HG03064 (cell line): ENCODE data around the gene ACADL.
"Not testable (repeated sequence)": the region's sequence is repeated elsewhere in the genome, so short reads cannot be mapped to it uniquely, and the experiment has no call there.

Source experiments
- ATAC-seq: cut with Tn5 transposase; IDR thresholded peaks from one replicate; pipeline ENCODE4 v1.9.1; 2021; ENCODE audit warnings: low read depth; ENCODE audit not compliant: unreplicated experiment

Gene ACADL

DNA sequence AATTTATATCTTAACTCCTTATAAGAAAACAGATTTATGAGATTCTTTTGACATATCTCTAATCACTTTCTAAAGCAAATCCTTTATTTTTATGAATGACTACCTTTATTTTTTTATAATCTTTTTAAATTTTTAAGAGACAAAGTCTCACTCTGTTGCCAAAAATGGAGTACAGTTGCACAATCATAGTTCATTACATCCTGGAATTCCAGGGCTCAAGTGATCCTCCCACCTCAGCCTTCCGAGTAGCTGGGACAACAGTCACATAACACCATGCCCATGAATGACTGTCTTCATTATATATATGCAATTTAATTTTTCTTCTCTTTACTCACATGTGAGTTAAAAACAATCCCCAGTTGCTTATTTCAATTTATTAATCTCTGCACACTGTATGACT is 21.7 kb downstream of the ACADL start:
- ATAC-seq = no peak

GRCh38 chr2:210203147-210203546 is 22.1 kb downstream of the ACADL start:
- no peak for ATAC-seq

GRCh38 chr2:210199854-210200253 is 25.4 kb downstream of the ACADL start:
- no peak for ATAC-seq

DNA sequence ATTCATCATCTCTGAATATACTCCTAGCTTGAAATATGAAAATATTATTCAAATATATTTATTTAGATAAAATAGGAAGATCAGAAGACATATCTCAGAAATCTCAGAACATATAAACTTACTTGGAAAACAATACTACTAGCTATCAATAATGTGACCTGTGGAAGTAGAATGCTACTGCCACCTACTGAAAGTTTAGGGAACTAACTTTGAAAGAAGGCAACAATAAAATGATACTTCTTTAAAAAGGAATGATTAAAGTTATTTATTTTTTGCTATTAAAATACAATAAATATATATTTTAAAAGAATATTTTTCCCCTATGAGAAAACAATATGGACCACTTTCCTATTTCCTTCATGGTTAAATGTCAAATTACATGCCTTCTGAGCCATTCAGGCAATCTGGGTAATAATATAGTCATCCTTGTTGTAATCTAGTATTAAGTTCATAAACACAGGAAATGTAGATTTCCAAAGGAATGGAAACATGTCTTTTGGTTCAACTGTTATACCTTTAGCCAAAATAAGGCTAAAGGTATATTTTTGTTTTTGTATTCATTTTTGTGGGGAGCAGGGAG is 26.0 kb downstream of the ACADL start:
- ATAC-seq = no peak

GRCh38 chr2:210198326-210198725 is 26.9 kb downstream of the ACADL start:
- no peak for ATAC-seq

- no peak for ATAC-seq
These were observed 27.5 kb downstream of the ACADL start for GRCh38 chr2:210197720-210198119.

DNA sequence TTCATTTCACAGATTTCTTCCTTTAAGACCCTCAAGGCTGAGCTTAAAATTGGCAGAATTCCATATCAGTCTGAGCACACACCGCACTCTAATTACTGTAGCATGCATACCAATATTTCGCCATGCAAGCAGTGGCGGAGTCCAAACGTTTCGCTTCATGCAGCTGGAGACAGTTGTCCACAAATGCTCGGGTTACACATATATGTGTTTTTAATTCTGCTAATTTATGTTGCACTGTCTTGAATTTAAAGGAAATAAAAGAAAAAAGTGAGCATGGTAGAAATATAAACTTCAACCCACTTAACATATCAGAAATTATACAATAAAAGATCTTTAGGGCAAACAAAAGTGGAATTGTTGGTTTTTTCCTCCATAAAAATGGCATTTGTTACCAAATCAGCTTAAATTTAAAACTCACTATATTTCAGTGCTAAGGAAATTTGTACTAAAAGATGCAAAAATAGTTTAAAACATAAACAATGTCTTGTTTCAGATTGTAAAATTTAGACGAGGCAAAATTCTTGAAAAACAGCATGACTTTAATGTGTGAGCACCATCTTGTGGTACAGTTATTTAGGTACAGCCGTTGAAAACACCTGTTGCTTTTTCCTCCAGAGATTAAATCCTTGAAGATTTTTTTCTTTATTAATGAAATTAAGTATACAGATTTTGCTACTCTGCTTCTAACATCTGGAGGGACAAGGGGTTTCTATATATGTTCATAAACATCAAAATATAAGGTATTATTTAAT is 30.0 kb downstream of the ACADL start:
- no peak for ATAC-seq

GRCh38 chr2:210190345-210190744 is 34.9 kb downstream of the ACADL start:
- ATAC-seq = no peak

DNA sequence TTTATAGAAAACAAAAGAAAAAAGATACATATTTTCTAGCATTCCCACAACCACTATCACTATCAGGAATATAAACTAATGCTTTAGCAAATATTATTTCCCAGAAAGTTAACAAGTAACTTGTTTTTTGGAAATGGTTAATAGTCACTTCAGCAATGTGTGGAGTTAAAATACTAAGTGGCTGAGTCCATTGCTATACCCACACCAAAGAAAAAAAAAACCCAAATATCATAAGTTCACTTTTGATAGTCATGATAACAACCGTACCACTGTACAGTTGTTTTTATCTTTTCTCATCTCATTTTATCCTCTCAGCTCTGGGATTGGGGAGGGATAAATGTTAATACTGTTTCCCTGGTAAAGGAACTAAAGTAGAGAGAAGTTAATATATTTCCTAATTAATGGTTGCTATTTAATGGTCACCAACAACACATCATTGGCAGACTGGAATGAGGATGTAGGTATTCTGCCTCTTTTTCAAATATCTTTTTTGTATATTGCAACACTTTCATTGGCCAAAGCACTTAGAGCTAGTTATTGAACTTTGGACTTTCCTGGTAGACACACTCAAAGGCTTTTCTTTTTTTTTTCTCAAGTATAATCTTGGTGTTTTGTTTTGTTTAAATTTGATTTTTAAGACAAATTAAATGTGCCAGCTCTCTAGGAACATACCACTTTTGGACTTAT is 35.7 kb downstream of the ACADL start:
- ATAC-seq = no peak

DNA sequence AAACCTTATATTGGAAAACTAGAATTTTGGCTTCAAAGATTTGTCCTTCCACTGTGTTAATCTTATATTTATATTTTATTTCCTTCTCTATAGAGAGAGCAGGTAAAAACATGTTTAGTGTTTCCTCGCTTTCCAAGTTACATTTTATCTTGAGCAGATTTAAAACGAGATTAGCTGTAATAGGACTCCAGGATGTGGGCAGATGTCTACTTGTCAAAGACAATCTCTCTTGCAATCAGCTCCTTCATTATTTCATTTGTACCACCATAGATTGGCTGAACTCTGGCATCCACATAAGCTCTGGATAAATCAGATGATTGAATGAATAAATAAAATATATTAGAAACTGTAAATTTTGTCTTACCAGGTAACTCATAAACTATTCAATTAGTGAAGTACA is 36.5 kb downstream of the ACADL start:
- no peak for ATAC-seq

DNA sequence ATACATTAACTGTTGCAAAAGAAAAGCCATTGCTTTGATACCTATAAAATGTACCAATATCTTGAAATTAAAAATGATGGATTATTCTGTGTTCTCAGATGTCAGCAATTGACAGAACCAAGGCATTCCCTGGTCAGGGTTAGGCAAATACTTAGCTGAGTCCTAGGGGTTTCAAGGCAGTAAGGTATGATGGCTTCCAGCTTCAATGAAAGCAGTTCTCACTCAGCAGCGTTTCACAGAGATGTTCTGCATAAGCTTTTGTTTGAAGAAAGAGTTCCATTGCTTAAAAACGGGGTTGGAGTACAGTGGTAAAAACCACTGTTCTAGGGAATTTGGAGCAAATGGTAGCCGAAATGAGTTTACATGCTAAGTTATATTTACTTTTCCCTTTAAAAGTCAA is 37.1 kb downstream of the ACADL start:
- no peak for ATAC-seq

GRCh38 chr2:210183936-210184335 is 41.3 kb downstream of the ACADL start:
- ATAC-seq = not testable (repeated sequence)

- not testable (repeated sequence) for ATAC-seq
These were observed 43.6 kb downstream of the ACADL start for GRCh38 chr2:210181606-210182088.

- ATAC-seq = not testable (repeated sequence)
These were observed 44.1 kb downstream of the ACADL start for GRCh38 chr2:210181033-210181605.

DNA sequence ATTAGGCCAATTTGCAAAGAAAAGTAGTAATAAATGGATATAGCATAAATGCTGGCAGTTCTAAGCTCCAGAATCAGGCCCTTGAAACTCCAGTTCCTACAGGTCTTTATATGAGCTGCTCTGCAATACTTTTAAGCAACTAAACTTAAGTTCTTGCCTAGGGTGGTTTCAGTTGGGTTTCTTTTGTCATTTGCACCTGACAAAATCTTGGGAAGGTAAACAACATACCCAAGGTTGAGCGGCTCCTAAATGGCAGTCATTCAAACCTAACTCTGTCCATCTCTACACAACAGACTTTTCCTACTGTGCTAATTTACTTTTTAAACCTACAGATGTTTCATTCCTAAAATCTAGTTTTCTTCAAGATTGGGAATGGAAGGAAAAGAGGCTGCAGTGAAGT is 44.8 kb downstream of the ACADL start:
- no peak for ATAC-seq

- ATAC-seq = no peak
These were observed 45.8 kb downstream of the ACADL start for GRCh38 chr2:210179351-210179990.

DNA sequence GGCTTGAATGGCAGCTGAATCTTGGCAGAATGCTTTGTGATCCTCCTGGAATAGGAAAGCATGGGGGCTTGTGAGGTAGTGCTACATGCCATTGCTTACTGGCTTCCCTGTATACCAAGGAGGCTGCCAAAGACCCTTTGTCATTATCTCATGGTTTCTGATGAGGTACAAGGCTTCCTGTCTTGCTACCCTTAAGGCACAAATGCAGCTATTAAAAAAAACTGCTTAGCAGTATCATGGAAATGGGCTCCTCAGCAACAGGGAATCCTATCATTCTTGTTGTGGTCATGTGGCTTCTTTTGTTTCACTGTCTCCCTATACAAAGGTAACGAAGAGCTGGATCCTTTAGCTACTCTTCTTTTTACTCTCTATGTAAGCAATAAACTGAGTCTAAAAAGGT is 47.5 kb downstream of the ACADL start:
- no peak for ATAC-seq

- not testable (repeated sequence) for ATAC-seq
These were observed 48.1 kb downstream of the ACADL start for GRCh38 chr2:210177115-210177514.

GRCh38 chr2:210174086-210174485 is 51.2 kb downstream of the ACADL start:
- ATAC-seq = no peak

DNA sequence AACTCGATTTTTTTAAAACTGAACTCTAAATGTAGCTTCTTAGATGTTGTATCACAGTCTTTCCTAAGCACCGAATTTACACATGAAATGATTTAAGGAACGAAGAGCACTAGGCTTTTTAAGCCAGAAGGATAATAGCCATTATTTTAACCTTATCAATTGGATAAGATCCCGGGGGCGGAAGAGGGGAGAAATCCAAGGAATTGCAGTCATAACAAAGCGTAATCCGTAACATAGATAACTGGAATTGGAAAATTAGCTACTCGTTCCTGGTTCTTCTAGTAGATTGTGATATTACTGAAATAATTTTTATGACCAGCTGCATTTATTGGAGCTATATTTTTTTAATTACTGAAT is 53.0 kb downstream of the ACADL start:
- no peak for ATAC-seq
